ENCODE measurements around the gene CHML. TPM values are rescaled to one million over a fixed set of nuclear protein-coding genes. Genes with fewer than 3 reads are reported as not detected.

CHML gene
- total RNA-seq, 1 donor: 16.4 TPM

- TF ChIP-seq CTCF (IDR thresholded peaks at IDR 0.05; ENCODE audit: insufficient read depth, low read depth, low read length): no peak
- no peak for DNase-seq (ENCODE audit: low read depth)
- H3K4me3 ChIP-seq (ENCODE audit: low read depth, low read length): no peak overlapping the region
Observed at GRCh38 chr1:241614144-241614543, 26.0 kb downstream of the CHML start.

DNA sequence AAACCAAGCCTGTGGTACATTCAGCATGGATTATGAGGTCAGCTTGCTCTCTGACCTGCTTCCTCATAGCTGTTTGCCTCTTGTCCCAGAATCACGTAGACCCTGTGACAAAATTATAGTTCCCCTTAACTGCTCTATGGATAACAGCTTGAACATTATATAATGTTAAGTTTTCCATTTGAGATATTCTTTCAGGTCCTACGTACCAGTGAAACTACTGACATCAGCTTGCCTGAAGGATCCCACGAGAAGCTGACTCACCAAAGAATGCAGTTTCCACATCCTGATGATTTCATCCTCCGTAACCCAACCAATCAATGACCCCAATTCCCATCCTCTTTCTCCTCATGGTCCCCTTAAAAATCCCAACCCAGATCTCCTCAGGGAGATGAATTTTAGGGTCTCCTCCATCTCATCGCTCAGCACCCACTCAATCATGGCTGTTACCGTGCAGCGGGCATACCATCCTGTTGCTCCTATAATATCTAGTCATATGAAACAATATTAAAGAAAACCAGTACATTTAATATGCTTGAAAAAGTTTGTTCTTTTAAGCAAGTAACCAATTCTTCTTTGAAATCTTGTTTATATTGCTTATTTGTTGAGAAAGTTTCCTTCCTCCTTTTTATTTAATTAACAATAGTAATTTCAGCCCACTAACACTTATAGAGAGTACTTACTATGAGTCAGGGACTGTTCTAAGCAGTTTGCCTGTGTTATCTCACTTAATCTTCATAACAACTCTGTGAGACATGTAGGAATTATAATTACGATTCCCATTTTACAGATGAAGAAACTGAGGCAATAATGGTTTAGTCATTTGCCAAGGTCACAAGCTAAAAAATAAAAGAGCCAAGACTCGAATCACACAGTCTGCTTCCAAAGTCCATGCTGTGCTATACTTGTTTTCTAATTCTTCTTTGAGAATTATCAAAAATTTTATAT, 27.4 kb downstream of the CHML start:
- TF ChIP-seq CTCF (IDR thresholded peaks at IDR 0.05; ENCODE audit: insufficient read depth, low read depth, low read length): no peak
- H3K4me3 ChIP-seq (ENCODE audit: low read depth, low read length): no peak overlapping the region
- peak; percentile 92 for DNase-seq (ENCODE audit: low read depth)

GRCh38 chr1:241611736-241612135, 28.4 kb downstream of the CHML start:
- no peak for DNase-seq (ENCODE audit: low read depth)
- no peak for TF ChIP-seq CTCF (IDR thresholded peaks at IDR 0.05; ENCODE audit: insufficient read depth, low read depth, low read length)
- H3K4me3 ChIP-seq (ENCODE audit: low read depth, low read length): no peak overlapping the region

DNA sequence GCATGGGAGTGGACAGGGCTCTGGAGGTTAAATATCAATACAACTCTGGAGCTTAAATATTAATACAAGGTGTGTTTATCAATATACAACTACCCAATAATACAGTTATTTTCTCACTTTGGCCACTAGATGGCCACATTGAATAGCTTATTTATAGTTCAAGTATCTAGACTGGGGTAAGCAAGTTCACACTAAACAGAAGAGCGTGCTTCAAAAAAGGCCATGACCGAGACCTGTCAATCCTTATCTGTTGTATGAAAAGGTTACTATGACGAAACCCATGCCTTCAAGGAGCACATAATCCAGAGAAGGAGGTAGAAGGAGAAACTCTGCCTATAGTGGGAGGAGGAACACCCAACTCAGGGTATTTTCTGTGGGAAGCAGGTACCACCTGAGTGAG, 29.1 kb downstream of the CHML start:
- peak; percentile 75 for DNase-seq (ENCODE audit: low read depth)
- TF ChIP-seq CTCF (IDR thresholded peaks at IDR 0.05; ENCODE audit: insufficient read depth, low read depth, low read length): peak; percentile 60
- H3K4me3 ChIP-seq (ENCODE audit: low read depth, low read length): no peak overlapping the region

GRCh38 chr1:241610056-241610815, 29.9 kb downstream of the CHML start:
- DNase-seq (ENCODE audit: low read depth): peak; percentile 70
- no peak for TF ChIP-seq CTCF (IDR thresholded peaks at IDR 0.05; ENCODE audit: insufficient read depth, low read depth, low read length)
- no peak overlapping the region for H3K4me3 ChIP-seq (ENCODE audit: low read depth, low read length)

GRCh38 chr1:241608379-241609033, 31.7 kb downstream of the CHML start:
- DNase-seq (ENCODE audit: low read depth): peak; percentile 67
- no peak overlapping the region for H3K4me3 ChIP-seq (ENCODE audit: low read depth, low read length)
- no peak for TF ChIP-seq CTCF (IDR thresholded peaks at IDR 0.05; ENCODE audit: insufficient read depth, low read depth, low read length)
